Gastroesophageal sphincter (tissue), 4 donors: ENCODE measurements around the gene ATG16L1. TPM values are rescaled to one million over a fixed set of nuclear protein-coding genes. Genes with fewer than 3 reads are reported as not detected.

Experiments used
- ATAC-seq: fragments of 150-250 bp; one replicate; pipeline ENCODE4 v1.9.1; 2016; ENCODE audit warnings: mild to moderate bottlenecking, moderate library complexity
- H3K27ac ChIP-seq, 4 donors: fragments of 200-600 bp; sonication (generic) in 3 of 4; 1 replicate in 3 of 4; 2 replicates in 1 of 4; pipeline ENCODE4 v1.5.1; 2016 to 2019
- H3K27me3 ChIP-seq: fragments of 200-600 bp; sonication (generic); one replicate; pipeline ENCODE4 v1.5.1; 2019
- H3K36me3 ChIP-seq, 2 donors: fragments of 200-600 bp; sonication (generic); one replicate each; pipeline ENCODE4 v1.5.1; 2019; ENCODE audit warnings: control low read depth in 1 of 2
- H3K4me1 ChIP-seq, 3 donors: fragments of 200-600 bp; sonication (generic); 1 replicate in 2 of 3; 2 replicates in 1 of 3; pipeline ENCODE4 v1.5.1; 2016 to 2019; ENCODE audit warnings: control low read depth in 2 of 3
- H3K4me3 ChIP-seq, 2 donors: fragments of 200-600 bp; sonication (generic); one replicate each; pipeline ENCODE4 v1.5.1; 2019; ENCODE audit warnings: mild to moderate bottlenecking in 1 of 2, moderate library complexity in 1 of 2
- H3K9me3 ChIP-seq, 3 donors: fragments of 200-600 bp; sonication (generic); one replicate each; pipeline ENCODE4 v1.5.1; 2017 to 2019; ENCODE audit warnings: control low read depth in 2 of 3
- EP300 ChIP-seq: sonication (generic); formaldehyde crosslinking; IDR thresholded peaks from one replicate; pipeline ENCODE4 v1.6.1; 2017; ENCODE audit warnings: antibody characterized with exemption, mild to moderate bottlenecking
- POLR2A ChIP-seq, 2 donors: fragments of 450-650 bp; IDR thresholded peaks; one replicate each; pipeline ENCODE4 v1.6.1; 2017; ENCODE audit warnings: antibody characterized with exemption in 2 of 2, mild to moderate bottlenecking in 2 of 2, moderate library complexity in 1 of 2
- POLR2AphosphoS5 ChIP-seq: sonication (generic); formaldehyde crosslinking; IDR thresholded peaks from one replicate; pipeline ENCODE4 v1.6.1; 2017; ENCODE audit warnings: antibody characterized with exemption
- WGBS, 2 donors: methylation state at CpG; one replicate each; pipeline ENCODE4 v1.1.5; 2018; ENCODE audit warnings: low coverage in 1 of 2; 5-methylcytosine and 5-hydroxymethylcytosine counted together
- total RNA-seq, 4 donors: library from RNA; depleted of rRNA; stranded (reverse); fragments of >200 nt; gene quantifications; one replicate each; pipeline ENCODE4 v1.1.0, GENCODE V29; 2016
- TF ChIP-seq, protein P1 (sequence below), 4 experiments: fragments of 200-600 bp in 2 of 4; fragments of 450-650 bp in 2 of 4; sonication (generic) in 1 of 4; IDR thresholded peaks; one replicate each; pipeline ENCODE4 v1.5.1; 2017 to 2019; ENCODE audit warnings: antibody characterized with exemption in 4 of 4, mild to moderate bottlenecking in 2 of 4, moderate library complexity in 2 of 4

ATG16L1 gene
- total RNA-seq, 4 donors from 2014 or later, result 24.0 to 46.1 (median 33.8) TPM

DNA sequence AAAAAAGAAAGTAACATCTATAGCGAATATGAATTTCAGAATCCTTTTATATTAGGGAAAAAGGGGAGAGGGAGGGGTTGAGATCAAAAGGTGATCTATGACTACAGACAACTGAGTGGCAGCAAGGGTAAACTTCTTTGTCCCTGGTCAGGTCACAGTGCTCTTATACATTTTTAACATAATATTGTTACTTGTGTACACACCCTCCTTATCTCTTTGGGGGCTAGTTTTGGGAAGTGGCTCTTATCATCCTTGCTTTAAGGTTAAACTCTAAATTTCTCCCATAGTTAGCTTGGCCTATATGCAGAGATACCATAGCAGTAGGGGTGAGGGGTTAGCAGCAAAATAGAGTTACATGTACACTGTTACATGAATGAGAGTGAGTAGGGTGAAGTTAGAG is 31.6 kb upstream of the ATG16L1 start:
- no peak for TF ChIP-seq POLR2A (IDR thresholded peaks at IDR 0.05)
- TF ChIP-seq, protein P1, sequence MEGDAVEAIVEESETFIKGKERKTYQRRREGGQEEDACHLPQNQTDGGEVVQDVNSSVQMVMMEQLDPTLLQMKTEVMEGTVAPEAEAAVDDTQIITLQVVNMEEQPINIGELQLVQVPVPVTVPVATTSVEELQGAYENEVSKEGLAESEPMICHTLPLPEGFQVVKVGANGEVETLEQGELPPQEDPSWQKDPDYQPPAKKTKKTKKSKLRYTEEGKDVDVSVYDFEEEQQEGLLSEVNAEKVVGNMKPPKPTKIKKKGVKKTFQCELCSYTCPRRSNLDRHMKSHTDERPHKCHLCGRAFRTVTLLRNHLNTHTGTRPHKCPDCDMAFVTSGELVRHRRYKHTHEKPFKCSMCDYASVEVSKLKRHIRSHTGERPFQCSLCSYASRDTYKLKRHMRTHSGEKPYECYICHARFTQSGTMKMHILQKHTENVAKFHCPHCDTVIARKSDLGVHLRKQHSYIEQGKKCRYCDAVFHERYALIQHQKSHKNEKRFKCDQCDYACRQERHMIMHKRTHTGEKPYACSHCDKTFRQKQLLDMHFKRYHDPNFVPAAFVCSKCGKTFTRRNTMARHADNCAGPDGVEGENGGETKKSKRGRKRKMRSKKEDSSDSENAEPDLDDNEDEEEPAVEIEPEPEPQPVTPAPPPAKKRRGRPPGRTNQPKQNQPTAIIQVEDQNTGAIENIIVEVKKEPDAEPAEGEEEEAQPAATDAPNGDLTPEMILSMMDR (IDR thresholded peaks at IDR 0.05), result no peak
- no peak for TF ChIP-seq EP300
- TF ChIP-seq POLR2AphosphoS5, result no peak
- no peaks in the 10 kb centered on the region for H3K27me3 ChIP-seq
- H3K9me3 ChIP-seq, result no peaks in the 10 kb centered on the region
- H3K36me3 ChIP-seq, result no peaks in the 10 kb centered on the region
- no peak for ATAC-seq
- 83 to 100% methylated on average over 1 of the region's 1 CpG for WGBS, 2 donors
- H3K4me3 ChIP-seq, result no peak overlapping the region
- no peaks in the 10 kb centered on the region for H3K4me1 ChIP-seq
- H3K27ac ChIP-seq, result no peak overlapping the region

- Histone ChIP-seq H3K9me3 (no peaks in the 10 kb centered on the region), H3K4me1 (no peaks in the 10 kb centered on the region), H3K36me3 (no peaks in the 10 kb centered on the region), H3K4me3 (no peak overlapping the region), H3K27ac (no peak overlapping the region), H3K27me3 (no peaks in the 10 kb centered on the region)
- TF ChIP-seq POLR2AphosphoS5, result no peak
- TF ChIP-seq POLR2A (IDR thresholded peaks at IDR 0.05), result no peak
- no peak for TF ChIP-seq EP300
- TF ChIP-seq, protein P1 (IDR thresholded peaks at IDR 0.05), result no peak
- WGBS, 2 donors, result 36% methylated on average over 2 of the region's 2 CpGs; no CpG with 5 or more reads in 1 of the 2 donors
- ATAC-seq, result no peak
Measured at GRCh38 chr2:233221378-233222063, 30.0 kb upstream of the ATG16L1 start.

GRCh38 chr2:233223059-233223894 is 28.2 kb upstream of the ATG16L1 start:
- H3K27me3 ChIP-seq, result no peaks in the 10 kb centered on the region
- no peaks in the 10 kb centered on the region for H3K9me3 ChIP-seq
- no peak overlapping the region for H3K27ac ChIP-seq
- ATAC-seq, result no peak
- 83 to 87% methylated on average over 12 to 13 of the region's 14 CpGs for WGBS, 2 donors
- no peak overlapping the region for H3K4me3 ChIP-seq
- H3K36me3 ChIP-seq, result no peaks in the 10 kb centered on the region
- no peaks in the 10 kb centered on the region for H3K4me1 ChIP-seq
- TF ChIP-seq EP300 (no peak), POLR2A (IDR thresholded peaks at IDR 0.05) (no peak), POLR2AphosphoS5 (no peak)
- TF ChIP-seq, protein P1 (IDR thresholded peaks at IDR 0.05), result no peak

DNA sequence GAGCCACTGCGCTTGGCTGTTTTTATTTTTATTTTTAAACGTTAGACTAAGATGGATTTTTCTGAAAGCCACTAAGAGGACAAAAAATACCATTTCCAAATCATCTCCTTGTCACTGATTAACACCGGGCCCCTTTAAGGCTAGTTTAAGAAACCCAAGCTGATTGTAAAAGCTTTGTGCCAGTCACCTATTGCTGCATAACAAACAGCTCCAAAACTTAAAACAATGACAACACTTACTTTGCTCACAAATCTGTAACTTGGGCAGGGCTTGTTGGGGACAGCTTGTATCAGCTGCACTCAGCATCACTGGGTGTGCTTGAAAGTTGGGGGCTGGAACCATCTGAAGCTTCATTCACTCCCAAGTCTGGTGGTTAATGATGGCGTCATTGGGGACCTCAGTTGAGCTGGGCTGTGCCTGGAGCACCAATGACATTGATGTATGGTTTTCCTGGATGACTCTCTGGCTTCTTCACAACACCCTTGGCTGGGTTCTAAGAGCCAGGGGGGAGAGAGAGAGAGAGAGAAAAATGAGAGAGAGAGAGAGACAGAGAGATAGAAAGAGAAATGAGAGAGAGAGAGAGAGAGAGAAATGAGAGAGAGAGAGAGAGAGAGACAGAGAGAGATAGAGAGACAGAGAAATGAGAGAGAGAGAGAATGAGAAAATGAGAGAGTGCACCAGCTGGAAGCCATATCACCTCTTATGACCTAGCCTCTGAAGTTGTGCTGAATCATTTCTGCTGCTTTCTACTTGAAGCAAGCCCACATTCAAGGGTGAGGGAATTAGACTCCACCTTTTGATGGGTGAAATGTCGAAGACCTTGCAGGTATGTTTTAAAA is 26.0 kb upstream of the ATG16L1 start:
- Histone ChIP-seq H3K4me1 (no peaks in the 10 kb centered on the region), H3K27ac (no peak overlapping the region), H3K27me3 (no peaks in the 10 kb centered on the region), H3K4me3 (no peak overlapping the region), H3K36me3 (no peaks in the 10 kb centered on the region), H3K9me3 (no peaks in the 10 kb centered on the region)
- WGBS, 2 donors, result 87 to 90% methylated on average over 3 to 4 of the region's 5 CpGs
- ATAC-seq, result no peak
- TF ChIP-seq POLR2A (IDR thresholded peaks at IDR 0.05), result no peak
- TF ChIP-seq, protein P1 (IDR thresholded peaks at IDR 0.05), result no peak
- TF ChIP-seq EP300, result no peak
- TF ChIP-seq POLR2AphosphoS5, result no peak
